Endometrial microvascular endothelial cells (primary cell): ENCODE data around the gene MOCS1. TPM values are rescaled to one million over a fixed set of nuclear protein-coding genes. Genes with fewer than 3 reads are reported as not detected.

Source experiments
- in situ Hi-C: cut with HindIII; loops from 2 replicates; pipeline ENCODE4 v1.10.0; 2017; ENCODE audit warnings: low sequenced_read_pairs, low pct_unique_long_range_greater_than_20kb; ENCODE audit errors: inconsistent ontology term
- total RNA-seq: library from RNA; depleted of rRNA; stranded (reverse); fragments of >200 nt; gene quantifications from one replicate; pipeline ENCODE4 v1.2.3, GENCODE V29; 2015; ENCODE audit errors: inconsistent ontology term

MOCS1 gene
- total RNA-seq, 1 donor from 2014 or later, result 5.4 TPM

DNA sequence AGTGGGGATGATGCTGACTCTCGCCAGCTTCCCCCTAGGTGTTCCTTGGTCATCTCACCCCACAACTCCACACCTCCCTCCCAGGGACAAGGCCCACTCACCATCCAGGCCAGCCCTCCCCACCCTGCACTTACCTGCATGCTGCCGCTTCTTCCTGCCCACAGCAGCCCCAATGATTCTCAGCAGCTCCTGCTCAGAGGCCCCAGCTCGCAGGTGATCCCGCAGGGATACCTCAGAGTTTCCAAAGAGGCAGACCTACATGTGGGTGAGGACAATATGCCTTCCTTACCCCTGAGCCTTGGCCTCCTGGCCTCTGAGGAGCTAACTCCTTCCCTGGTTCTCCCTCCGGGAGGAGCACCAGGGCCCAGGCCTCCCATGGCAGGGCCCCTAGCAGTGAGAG is 24.6 kb downstream of the MOCS1 start:
- in situ Hi-C loops, result no loop called here

DNA sequence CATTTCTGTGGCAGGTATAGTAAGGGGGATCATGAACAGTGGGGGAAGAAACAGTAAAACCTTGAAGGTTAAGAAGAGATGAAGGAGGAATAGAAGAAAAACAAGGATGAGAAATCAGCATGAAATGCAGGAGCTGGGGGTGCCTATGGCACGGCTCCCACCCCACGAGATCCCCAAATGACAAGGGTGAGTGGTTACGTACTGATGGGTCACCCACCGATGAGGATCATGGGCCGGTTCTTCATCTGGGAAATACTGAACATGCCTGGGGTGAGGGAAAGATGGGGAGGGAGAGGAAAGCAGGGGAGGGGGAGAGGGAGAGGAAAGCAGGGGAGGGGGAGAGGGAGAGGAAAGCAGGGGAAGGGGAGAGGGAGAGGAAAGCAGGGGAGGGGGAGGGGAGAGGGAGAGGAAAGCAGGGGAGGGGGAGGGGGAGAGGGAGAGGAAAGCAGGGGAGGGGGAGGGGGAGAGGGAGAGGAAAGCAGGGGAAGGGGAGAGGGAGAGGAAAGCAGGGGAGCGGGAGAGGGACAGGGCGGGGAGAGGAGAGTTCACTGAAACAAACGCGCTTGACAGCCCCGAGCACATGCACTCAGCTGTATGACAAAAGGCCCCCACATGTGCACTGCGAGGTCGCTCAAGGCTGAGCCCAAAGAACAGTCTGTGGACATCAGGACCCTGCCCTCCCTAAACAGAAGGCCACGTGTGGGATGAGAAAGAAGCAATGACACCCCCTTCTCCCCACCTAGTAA is 25.3 kb downstream of the MOCS1 start:
- in situ Hi-C loops, result no loop called here

DNA sequence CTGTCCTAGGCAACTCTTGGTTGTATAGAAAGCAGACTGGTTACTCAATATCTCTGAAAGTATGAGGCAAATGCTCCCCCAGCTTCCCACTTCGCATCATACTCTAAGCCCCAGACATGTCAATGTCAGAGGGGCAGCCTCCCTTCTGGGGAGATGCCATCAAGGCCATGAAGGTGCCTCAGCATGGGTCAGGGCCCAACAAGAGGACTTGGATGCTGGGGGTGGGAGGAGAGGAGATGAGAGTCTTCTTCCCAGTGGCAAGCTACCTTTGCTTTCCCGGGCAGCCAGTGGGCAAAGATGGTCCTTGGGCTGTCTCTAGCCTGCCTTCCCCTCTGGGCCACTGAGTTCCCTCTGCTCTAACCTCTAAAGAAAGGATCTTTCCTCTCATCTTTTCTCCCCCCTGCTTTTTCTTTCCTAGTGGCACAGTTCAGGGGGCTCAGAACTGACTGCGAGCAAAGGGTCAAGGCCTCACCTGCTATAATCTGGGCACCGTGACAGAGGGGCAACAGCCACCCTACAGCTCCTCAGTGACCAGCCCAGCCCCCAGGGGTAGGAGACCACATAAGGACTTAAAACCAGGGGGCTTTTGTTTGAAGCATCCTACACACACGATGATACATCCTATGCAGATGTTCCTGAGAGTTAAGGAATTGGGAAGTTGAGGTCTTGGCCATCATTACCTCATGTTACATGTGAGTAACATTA is 26.2 kb downstream of the MOCS1 start:
- in situ Hi-C loops, result no loop called here

DNA sequence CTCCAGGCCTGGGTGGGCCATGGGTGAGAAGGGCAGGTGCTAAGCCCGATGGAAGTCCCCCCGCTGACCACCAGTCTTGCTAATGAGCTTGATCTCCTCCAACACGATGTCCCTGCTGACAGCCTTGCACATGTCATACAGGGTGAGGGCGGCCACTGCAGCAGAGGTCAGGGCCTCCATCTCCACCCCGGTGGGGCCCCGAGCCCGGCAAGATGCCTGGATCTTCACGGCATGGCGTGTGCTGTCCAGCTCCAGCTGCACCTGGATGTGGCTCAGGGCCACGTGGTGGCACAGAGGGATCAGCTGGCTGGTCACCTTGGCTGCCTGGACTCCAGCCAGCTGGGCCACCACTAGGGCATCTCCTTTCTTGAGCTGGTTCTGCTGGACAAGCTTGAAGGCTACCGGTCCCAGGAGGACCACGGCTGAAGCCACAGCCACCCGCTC is 27.9 kb downstream of the MOCS1 start:
- in situ Hi-C loops, result no loop called here

DNA sequence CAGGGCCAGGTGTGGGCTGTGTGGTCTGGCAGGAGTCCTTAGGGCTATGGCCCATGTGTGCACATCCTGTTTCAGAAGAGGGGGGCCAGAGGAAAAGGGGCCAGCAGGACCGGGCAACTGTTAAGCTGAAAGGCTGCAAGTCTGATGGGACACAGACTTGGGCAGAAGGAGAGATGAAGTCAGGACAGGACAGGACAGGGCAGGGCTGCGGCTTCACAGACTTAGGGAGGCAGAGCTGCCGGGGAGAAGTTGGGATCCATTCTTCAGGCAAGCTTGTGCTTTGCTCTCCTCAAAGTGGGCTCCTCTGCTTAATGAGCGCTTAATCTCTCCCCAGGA is 28.7 kb downstream of the MOCS1 start:
- in situ Hi-C loops, result no loop called here

DNA sequence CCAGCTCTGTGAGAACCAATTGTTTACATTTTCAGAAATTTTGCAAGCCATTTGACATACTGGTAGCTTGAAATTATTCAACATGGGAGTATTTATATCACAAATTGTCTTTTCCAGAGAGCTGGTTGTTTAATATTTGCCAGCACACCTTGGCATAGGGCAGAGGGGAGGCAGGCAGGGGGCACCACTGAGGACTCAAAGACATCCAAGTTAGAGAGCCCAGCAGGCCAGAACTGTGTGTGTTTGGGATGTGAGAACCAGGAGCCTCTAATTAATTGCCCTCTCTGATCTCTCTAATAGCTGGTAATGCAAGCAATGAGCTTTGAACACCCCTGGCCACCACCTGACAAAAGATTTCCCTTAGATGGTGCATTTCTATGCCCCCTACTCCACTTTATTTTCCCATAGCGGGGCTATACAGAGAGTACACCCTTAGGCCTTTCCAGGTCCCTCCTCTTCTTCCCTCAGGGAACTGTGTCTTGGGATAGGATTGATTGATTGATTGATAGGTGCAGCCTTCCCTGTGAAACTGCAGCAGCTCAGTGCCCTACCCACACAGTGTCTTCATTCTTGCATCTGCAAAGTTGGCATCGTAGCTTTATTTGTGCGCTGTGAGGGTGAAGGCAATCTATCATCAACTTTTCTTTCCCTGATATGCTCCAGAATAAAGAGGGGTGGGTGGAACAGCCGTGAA is 29.2 kb downstream of the MOCS1 start:
- in situ Hi-C loops, result no loop called here

DNA sequence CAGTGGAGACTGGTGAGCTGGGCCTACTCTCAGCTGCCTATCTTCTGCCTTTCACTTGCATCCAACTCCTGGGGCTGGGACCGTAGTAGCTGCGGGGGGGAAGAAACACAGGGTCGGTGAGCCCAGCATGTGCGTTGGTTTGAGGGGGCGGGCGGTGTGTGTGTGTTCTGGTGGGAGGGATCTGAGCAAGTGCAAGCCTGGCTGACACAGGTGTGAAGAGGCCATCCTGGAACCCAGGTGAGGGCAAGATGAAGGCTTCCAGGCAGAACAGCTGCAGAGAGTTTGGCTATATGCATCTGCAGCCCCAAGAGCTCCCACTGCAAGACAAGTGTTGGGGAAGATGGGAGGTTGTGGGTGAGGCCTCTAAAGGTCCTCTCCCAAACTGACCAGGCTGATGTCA is 30.6 kb downstream of the MOCS1 start:
- in situ Hi-C loops, result no loop called here

DNA sequence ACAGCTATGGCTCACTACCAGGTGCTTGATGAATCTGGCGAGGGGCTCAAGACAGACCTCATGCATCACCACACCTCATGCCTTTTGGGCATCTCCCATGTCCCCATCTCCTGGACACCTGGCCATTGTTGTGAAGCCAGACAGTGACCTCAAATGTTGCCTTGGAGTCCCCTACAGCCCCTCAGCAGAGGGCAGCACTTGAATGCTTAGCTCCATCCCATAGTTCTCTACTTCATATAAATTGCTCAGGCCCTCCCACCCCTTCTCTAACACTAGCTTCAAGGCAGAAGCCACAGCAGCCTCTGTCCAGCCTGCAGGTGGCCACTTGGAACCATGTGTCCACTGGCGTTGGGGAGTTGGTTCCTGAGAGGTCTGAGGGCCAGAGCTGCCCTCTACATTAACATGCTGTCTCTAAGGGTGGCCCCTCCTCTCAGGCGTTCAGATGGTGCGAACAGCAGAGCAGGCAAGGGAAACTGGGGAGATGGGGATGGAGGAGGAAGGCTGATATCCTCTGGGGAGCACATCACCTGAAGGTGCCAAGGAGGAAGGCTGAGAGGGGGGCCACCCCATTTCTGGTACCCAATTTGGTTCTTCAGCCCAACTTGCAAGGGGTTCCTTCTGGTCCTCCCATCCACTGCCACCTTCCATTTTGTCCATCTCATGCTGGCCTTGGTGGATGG is 31.3 kb downstream of the MOCS1 start:
- in situ Hi-C loops, result no loop called here

DNA sequence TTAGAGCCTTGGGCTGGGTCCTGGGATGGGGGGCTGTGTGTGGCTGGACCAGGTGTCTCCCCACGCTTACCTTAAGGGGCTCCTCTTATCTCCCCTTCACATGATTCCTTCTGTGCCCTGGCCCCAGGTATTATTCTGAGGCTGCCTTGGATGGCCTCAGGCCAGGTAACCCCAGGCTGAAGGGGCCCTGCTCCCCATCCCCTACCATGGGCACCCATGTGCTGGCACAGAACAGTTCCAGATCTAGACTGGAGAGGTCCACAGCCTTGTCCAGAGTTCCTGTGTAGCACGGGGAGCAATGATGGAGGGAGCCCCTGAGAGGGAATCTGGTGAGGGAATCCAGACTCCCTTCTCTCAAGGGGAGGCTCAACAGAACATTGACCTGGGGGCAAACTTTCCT is 32.1 kb downstream of the MOCS1 start:
- in situ Hi-C loops, result no loop called here

DNA sequence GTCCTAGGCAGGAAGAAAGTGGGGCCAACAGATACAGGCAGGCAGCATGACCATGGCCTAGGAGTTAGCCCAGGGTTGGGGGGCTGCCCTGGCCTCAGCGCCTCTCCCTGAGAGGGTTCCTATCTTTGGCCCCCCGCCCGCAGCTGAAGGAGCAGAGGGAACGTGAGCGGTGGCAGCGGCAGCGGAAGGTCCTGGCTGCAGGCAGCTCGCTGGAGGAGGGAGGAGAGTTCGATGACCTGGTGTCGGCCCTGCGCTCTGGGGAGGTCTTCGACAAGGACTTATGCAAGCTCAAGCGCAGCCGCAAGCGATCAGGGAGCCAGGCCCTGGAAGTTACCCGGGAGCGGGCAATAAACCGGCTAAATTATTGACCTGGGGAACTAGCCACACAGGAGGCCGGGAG is 32.6 kb downstream of the MOCS1 start:
- in situ Hi-C loops, result no loop called here

DNA sequence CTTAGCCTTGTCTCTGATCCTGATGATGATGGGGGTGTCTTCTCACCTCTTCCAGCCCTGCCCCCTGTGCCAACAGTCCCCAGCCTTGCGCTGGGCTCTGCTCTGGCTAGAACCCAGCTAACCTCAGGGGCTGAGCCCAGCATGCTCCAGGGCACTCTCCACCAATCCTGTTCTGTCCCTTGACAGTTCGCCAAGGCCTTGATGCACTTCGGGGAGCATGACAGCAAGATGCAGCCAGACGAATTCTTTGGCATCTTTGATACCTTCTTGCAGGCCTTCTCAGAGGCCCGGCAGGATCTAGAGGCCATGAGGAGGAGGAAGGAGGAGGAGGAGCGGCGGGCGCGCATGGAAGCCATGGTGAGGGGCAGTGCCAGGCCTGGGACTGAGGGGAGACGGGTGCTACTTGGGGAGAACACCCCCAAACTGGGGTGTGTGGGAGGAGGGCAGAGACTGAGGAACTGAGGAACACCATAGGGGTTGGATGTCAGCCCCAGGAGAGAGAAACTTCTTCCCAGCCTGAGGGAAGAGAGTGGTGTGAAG is 33.1 kb downstream of the MOCS1 start:
- in situ Hi-C loops, result no loop called here

DNA sequence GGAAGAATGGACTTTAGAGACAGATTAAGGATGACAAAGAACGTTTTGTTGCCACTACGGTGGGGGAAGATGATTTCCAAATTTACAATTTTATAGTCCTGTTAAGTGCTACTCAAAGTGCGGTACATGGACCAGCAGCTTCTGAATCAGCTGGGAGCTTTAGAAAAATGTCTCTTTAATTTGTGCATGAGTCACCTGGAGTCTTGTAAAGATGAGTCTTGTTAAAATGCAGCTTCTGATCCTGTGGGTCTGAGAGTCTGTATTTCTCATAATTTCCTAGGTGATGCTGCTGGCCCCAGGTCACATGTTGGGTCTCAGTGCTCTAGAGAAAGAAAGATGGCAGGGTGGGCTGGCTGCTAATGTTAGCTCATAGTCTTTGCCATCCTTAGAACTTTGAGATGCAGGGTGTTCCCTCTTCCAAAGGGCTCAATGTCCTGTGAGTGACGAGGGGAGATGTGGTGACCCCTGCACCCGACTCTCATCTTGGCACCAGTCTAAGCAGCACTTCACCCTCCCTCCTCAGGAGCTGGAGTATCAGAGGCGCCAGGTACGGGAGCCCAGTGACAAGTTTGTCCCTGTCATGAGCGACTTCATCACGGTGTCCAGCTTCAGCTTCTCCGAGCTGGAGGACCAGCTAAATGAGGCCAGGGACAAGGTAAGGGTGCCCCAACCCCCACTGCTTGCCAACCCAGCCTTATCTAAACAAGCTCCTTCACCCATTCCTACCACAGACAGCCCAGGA is 34.5 kb downstream of the MOCS1 start:
- in situ Hi-C loops, result no loop called here

DNA sequence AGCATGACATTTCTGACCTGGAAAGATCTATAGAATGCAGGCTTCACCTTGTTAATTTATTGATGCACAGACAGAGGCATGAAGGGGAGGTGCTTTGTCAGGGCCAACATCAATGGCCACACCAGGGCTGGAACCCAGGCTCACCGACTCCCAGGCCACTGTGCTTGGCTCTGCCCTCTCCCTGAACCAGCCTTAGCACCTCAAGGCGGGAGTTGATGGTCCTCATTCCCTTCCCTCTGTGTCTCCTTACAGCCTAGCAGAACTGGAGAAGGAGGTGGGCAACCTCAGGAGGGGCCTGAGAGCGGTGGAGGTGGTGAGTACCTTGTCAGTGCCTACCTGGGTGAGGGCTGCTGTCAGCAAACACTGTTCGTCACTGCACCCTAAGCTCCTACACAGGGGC is 35.6 kb downstream of the MOCS1 start:
- in situ Hi-C loops, result no loop called here

DNA sequence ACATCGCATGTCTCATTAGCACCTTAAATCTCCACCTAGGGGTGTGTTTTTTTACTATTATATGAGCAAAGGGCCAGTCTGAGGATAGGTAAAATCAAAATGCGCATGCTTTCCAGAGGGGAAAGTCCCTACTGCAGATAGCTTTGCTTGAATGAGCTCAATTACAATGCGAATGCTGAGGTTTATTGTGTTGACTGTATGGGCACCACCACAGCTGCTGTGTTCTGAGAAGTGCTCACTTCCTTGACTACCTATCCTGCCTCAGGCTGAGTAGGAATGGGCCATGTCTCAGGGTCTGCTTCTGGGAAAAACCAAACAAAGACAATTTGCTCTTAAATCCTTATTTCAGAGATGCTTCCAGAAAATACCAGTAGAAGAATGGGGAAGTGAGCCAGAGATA is 36.6 kb downstream of the MOCS1 start:
- in situ Hi-C loops, result no loop called here

DNA sequence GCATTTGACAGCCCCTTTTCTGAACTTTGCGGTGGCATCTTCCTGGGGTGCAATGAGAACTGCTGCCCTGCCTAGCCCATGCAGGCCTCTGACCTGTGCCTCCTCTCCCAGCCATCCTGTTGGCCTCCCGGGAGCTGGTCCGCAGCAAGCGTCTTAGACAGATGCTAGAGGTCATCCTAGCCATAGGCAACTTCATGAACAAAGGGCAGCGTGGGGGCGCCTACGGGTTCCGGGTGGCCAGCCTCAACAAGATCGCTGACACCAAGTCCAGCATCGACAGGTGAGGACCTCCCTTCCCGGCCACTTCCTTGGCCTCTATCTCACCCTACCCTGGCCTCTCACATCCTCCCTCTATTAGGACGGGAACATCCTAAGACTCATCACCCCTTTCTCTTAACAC is 37.6 kb downstream of the MOCS1 start:
- in situ Hi-C loops, result no loop called here

DNA sequence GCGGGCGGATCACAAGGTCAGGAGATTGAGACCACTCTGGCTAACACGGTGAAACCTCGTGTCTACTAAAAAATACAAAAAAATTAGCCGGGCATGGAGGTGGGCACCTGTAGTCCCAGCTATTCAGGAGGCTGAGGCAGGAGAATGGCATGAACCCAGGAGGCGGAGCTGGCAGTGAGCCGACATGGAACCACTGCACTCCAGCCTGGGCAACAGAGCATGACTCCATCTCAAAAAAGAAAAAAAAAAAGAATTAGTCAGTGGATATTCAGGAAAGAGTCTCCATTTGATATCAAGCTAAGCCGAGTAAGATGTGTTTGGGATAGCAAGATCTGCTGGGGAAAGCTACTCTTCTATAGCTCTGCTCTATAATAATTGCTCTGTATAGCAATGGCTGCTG is 41.0 kb downstream of the MOCS1 start:
- in situ Hi-C loops, result no loop called here

DNA sequence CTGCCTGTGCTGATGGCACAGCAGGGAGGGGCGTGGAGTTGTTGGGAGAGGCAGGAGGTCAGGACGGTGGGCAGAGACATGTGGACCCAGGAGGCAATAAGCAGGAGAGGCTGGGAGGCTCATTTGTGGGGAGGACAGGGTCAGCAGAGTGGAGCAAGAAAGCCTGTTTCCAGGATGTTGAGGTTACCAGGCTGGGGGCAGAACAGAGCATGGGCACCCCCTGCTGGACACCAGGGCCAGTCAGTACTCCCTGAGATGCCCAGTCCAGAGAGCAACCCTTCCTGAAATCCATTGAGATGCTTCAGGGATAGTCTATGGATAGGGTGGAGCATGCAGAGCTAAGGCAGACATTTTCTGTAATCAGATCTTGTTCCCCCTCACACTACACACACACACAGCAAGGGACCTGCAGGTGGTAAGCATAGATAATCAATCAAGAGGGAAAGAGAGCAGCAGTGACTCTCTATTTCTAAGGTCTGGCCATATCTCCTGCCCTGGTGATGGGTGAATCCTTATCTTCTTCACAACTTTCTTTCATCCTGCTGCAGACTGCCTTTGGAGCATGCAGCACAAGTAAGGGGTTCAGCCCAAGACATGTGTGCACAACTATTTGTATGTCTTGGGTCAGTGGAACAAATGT is 41.7 kb downstream of the MOCS1 start:
- in situ Hi-C loops, result no loop called here

DNA sequence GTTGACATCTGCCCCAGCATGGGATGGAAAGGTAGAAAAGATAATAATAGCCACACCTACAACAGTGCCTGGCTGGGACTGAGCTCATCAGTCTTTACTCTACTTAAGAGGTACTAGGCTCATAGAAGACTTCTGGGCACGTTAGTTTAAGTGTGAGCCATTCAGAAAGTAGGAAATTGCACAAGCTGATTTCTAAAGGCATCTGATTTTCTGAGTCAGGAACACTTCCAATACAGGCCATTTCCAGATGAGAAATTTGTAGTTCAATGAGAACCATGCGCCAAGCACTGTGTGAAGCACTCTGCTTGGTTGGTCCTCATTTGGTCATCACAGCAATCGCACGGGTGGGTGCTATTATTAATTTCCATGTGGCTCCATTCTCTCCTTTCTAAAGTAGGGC is 42.3 kb downstream of the MOCS1 start:
- in situ Hi-C loops, result no loop called here
